ENCODE results near the gene SNED1.
A peak's percentile ranks its signal among the peaks of the same experiment; 100 is the strongest.

Gene SNED1

DNA sequence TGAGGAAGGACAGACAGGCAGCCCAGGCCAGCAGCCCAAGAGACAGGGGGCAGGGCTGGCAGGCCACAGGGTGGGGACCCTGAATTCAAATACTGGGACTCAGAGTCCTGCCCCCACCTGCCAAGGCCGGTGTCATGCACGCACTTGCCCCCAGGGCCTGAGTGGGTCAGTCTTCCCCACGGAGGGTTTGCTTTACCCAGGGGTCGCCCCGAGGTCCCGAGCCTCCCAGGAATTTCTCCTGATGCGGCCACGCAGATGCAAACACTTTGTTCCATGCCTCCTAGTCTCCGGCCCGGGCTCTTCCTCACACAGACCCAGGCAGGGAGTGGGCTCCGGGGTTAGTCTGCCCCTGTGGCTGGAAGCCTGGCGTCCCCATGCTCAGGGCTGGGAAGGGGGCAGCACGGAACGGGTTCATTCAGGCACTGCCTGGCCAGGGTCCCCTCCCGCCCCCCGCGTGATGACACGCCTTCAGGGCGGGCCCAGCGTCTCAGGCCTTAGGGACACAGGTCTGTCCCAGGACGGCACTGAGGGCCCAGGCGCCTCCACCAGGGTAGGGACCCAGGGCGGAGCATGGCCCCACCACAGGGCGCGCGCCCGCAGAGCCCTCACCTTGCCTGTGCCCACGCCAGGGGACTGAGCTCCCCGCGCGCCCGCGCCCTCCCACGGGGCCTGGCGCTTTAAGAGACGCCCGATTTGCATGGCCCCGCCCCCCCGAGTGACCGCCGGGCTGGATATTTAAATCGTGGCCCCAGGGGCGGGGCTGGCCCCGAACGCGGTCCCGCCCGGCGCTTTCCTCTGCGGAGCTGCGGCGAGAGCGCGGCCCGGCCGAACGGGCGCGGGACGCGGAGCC lies at the start of gene SNED1:
TSS of gene SNED1 (plus strand) at position 763 of the 850 bp plus-strand sequence. CDS start 220 bp downstream, outside the sequence.
- TF ChIP-seq, protein P1, sequence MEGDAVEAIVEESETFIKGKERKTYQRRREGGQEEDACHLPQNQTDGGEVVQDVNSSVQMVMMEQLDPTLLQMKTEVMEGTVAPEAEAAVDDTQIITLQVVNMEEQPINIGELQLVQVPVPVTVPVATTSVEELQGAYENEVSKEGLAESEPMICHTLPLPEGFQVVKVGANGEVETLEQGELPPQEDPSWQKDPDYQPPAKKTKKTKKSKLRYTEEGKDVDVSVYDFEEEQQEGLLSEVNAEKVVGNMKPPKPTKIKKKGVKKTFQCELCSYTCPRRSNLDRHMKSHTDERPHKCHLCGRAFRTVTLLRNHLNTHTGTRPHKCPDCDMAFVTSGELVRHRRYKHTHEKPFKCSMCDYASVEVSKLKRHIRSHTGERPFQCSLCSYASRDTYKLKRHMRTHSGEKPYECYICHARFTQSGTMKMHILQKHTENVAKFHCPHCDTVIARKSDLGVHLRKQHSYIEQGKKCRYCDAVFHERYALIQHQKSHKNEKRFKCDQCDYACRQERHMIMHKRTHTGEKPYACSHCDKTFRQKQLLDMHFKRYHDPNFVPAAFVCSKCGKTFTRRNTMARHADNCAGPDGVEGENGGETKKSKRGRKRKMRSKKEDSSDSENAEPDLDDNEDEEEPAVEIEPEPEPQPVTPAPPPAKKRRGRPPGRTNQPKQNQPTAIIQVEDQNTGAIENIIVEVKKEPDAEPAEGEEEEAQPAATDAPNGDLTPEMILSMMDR (conservative IDR thresholded peaks at IDR 0.05) = no peak
- peak within 1 kb of the TSS; percentile 89 for H3K27ac ChIP-seq

DNA sequence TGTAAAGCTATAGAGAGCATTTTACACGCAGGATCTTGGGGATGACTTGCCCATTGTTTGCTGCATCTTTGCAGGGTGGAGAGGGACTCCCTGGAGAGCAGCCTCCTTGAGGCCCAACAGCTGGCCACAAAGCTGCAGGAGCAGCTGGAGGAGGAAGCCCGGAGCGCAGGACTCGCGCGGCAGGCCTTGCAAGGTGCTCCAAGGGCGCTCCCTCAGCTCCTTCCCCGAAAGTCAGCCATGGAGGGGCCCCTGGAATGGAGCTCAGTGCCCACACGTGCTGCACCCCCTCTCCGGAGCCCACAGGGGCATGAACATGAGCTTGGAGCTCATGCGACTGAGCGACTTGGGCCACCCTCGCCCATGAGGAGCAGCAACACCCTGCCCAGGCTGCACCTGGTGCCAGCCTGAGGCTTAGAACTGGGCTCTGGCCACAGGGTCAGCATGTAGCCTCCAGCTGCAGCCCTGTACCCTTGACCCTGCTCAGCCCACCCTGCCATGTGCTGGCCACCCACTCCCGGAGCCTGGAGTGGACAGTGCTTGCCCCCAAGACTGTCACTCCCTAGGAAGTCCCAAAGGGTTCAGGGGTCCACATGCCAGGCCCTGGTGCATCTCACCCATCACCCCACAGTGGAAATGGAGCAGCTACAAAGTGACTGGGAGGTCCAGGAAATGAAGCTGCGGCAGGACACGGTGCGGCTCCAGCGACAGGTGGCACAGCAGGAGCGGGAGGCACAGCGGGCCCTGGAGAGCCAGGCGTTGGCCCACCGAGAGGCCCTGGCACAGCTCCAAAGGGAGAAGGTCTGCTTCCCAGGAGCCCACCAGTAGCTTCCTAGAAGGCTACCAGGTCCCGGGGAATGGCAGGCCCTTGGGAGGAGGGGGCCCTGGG lies 49.3 kb upstream of the SNED1 start:
- no peak overlapping the region for H3K27ac ChIP-seq
- TF ChIP-seq, protein P1 (conservative IDR thresholded peaks at IDR 0.05) = no peak

DNA sequence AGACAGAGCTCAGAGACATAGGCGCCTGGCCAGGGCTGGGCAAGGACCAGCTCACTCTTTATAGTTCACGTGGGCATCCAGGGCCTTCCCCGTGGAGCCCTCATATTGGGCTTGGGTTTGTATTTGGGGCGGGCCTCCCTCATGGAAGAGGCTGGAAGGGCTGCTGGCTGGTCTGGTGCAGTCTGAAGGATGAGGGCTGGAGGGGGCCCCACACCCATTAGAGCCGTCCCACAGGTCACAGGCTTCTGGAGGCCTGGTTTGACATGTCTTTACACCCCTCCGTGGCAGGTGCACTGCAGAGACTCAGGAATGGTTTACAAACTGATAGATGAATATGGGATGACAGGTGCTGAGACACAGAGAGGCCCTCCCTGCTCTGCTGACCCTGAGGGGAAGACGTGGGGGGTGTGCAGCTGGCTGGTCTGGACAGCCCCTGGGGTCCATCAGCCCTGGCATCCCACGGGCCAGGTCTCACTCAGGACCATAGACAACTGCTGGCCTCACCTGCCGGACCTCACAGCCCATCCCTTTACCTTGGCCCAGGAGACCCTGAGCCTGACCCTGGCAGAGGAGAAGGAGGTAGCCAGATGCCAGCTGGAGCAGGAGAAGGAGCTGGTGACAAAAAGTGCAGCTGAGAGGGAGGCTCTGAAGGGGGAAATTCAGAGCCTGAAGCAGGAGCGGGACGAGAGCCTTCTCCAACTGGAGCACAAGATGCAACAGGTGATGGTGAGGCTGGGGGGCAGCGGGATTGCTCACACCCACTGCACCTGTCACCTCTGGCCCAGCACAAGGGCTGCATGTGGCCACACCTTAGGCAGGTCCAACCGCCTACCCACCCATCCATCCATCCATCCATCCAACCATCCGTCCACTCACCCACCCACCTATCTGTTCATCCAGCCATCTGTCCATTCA lies 48.4 kb upstream of the SNED1 start:
- TF ChIP-seq, protein P1 (conservative IDR thresholded peaks at IDR 0.05) = no peak
- no peak overlapping the region for H3K27ac ChIP-seq

DNA sequence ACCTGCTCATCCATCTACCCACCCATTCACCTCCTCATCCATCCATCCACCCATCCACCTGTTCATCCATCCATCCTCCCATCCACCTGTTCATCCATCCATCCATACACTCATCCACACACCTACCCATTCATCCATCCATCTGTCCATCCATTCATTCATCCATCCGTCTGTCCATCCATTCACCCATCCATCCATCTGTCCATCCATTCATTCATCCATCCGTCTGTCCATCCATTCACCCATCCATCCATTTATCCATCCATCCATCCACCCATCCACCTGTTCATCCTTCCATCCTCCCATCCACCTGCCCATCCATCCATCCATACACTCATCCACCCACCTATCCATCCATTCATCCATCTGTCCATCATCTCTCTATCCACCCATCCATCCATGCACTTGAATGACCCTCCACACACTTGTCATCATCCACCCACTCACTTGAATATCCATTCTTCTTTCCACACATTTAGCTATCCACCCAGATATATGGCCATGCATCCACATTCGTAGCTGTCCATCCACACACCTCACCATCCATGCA lies 47.3 kb upstream of the SNED1 start:
- TF ChIP-seq, protein P1 (conservative IDR thresholded peaks at IDR 0.05) = no peak
- no peak overlapping the region for H3K27ac ChIP-seq

DNA sequence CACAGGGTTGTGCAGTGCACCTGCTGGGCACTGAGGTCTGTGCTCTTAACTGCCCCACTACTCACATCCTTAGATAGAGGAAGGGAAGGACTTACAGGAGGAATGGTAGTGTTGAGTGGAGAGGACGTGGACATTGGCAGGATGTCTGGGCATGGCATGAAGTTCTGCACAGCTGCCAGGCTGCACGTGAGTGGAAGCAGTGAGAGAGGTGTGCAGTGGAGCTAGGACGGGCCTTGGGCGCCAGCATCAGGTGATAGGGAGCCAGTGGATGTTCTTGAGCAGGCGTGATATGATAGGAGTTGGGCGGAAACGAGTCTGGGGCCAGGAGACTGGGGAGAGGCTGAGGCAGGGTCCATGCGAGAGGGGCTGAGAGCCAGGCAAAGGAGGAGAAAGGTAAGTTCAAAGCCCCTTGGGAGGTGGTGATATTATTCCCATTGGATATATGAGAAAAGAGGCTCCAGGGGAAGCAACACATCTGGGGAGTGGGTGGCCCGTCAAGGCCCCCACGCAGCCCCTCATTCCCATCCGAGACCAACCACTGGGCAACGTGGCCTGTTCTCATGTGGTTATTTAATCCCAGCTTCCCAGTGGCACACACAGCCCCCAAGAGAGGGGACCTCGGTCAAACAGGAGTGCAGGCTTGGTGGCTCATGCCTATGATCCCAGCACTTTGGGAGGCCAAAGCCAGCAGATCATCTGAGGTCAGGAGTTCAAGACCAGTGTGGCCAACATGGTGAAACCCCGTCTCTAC lies 45.7 kb upstream of the SNED1 start:
- no peak overlapping the region for H3K27ac ChIP-seq
- TF ChIP-seq, protein P1 (conservative IDR thresholded peaks at IDR 0.05) = no peak
